Psoas muscle (tissue), 8 donors: ENCODE measurements around the gene PHLDA3. TPM values are rescaled to one million over a fixed set of nuclear protein-coding genes. Genes with fewer than 3 reads are reported as not detected.
A peak's percentile ranks its signal among the peaks of the same experiment; 100 is the strongest.

ENCODE experiments used
- ATAC-seq, 4 donors: fragments of 200-7000 bp; cut with Tn5 transposase; one replicate each; pipeline ENCODE4 v1.9.1; 2020; ENCODE audit warnings: moderate library complexity in 3 of 4, mild to moderate bottlenecking in 2 of 4
- DNase-seq, 2 donors: peaks; one replicate each; pipeline ENCODE4 v3.0.0-alpha.2; 2020
- H3K27ac ChIP-seq: fragments of 200-600 bp; one replicate; pipeline ENCODE4 v1.8.0; 2022
- H3K27me3 ChIP-seq, 3 donors: fragments of 200-600 bp in 1 of 3; one replicate each; pipeline versions ENCODE4 v1.6.1 to v1.8.0; 2013 to 2022; ENCODE audit warnings: low read length in 2 of 3, mild to moderate bottlenecking in 2 of 3, moderate library complexity in 1 of 3; ENCODE audit not compliant: insufficient read depth in 3 of 3
- H3K36me3 ChIP-seq, 2 donors: fragments of 200-600 bp in 1 of 2; one replicate each; pipeline versions ENCODE4 v1.6.1 to v1.8.0; 2013 to 2022; ENCODE audit warnings: low read depth in 1 of 2, mild to moderate bottlenecking in 1 of 2, moderate library complexity in 1 of 2; ENCODE audit not compliant: insufficient read depth in 1 of 2
- H3K4me1 ChIP-seq: fragments of 200-600 bp; one replicate; pipeline ENCODE4 v1.8.0; 2022
- H3K4me3 ChIP-seq: fragments of 200-600 bp; one replicate; pipeline ENCODE4 v1.8.0; 2022; ENCODE audit warnings: mild to moderate bottlenecking
- H3K9me3 ChIP-seq: fragments of 200-600 bp; one replicate; pipeline ENCODE4 v1.8.0; 2022
- CTCF ChIP-seq: fragments of 200-600 bp; IDR thresholded peaks from one replicate; pipeline ENCODE4 v1.8.0; 2022; ENCODE audit warnings: antibody characterized with exemption
- WGBS, 3 donors: extraction: QIAGEN DNeasy Blood & Tissue Kit; methylation state at CpG; one replicate each; pipeline versions ENCODE4 v1.1.6 to v1.1.7; 2013; 5-methylcytosine and 5-hydroxymethylcytosine counted together
- intact Hi-C, 2 donors: fragments of 100-400 bp; cut with DNase I; formaldehyde crosslinking; loops; one replicate each; pipeline versions ENCODE4 v1.11.0 to v1.14.2; 2022
- polyA plus RNA-seq, 3 donors: library from polyadenylated mRNA; stranded (reverse); fragments of 200-250 nt; gene quantifications; one replicate each; pipeline ENCODE4 v1.2.3, GENCODE V29; 2013
- total RNA-seq, 4 donors: library from RNA; stranded (reverse); fragmentation: NEBNext Ultra II Directional in 2 of 4; extraction: Animal tissue kit (Norgen Biotek cat#: 25700) in 2 of 4; gene quantifications; one replicate each; pipeline versions ENCODE4 v1.2.1 to v1.2.4, GENCODE V29; 2021 to 2023
- donor health status: healthy with polysubstance abuse.
- donor health status: DM: no; HTN: no; CAD: no; lungs with moderate emphysema.
- donor health status: Bipolar disorder and iron deficiency.
- donor health status: healthy.
- donor health status: DM: yes; HTN: yes; CAD: no.
- donor health status: DM: no; HTN: no; CAD: no.
- donor health status: DM: no; HTN: no; CAD: no.
- donor health status: DM: yes; HTN: yes; CAD: no.

Gene PHLDA3
- total and polyA plus RNA-seq, 7 donors, result 41.8 to 116 (median 62.4) TPM

GRCh38 chr1:201445310-201445709 lies 23.7 kb downstream of the PHLDA3 start:
- TF ChIP-seq CTCF, result no peak
- ATAC-seq (no peak), DNase-seq (no peak)
- Histone ChIP-seq H3K27me3 (no peaks in the 10 kb centered on the region), H3K9me3 (no peaks in the 10 kb centered on the region), H3K4me1 (peaks cover 13% of the 10 kb centered on the region), H3K36me3 (no peaks in the 10 kb centered on the region), H3K4me3 (no peak overlapping the region), H3K27ac (no peak overlapping the region)
- intact Hi-C loops, result loop anchor here in 1 of 2 donors (5.0 kb wide), 1 partner anchor 37 kb away; no protein-coding TSS in a partner anchor
- 93 to 98% (median 93%) methylated on average over 6 of the region's 6 CpGs for WGBS, 3 donors

GRCh38 chr1:201444792-201445191 lies 24.2 kb downstream of the PHLDA3 start:
- ATAC-seq (no peak), DNase-seq (no peak)
- TF ChIP-seq CTCF, result no peak
- no peak overlapping the region for H3K27ac ChIP-seq
- H3K4me1 ChIP-seq, result peaks cover 12% of the 10 kb centered on the region
- H3K36me3 ChIP-seq, result no peaks in the 10 kb centered on the region
- 85 to 92% (median 92%) methylated on average over 4 of the region's 4 CpGs for WGBS, 3 donors
- no peaks in the 10 kb centered on the region for H3K27me3 ChIP-seq
- no peak overlapping the region for H3K4me3 ChIP-seq
- no peaks in the 10 kb centered on the region for H3K9me3 ChIP-seq
- intact Hi-C loops, result loop anchor here in 1 of 2 donors (5.0 kb wide), 1 partner anchor 38 kb away; no protein-coding TSS in a partner anchor

GRCh38 chr1:201443747-201444146 lies 25.2 kb downstream of the PHLDA3 start:
- no peak for ATAC-seq
- Histone ChIP-seq H3K9me3 (no peaks in the 10 kb centered on the region), H3K27ac (no peak overlapping the region), H3K4me1 (peaks cover 8% of the 10 kb centered on the region), H3K4me3 (no peak overlapping the region), H3K36me3 (no peaks in the 10 kb centered on the region), H3K27me3 (no peaks in the 10 kb centered on the region)
- intact Hi-C loops, result no loop called here
- no peak for TF ChIP-seq CTCF
- DNase-seq, result no peak
- 88 to 93% (median 93%) methylated on average over 7 of the region's 7 CpGs for WGBS, 3 donors

- intact Hi-C loops, result no loop called here
- Histone ChIP-seq H3K4me3 (no peak overlapping the region), H3K9me3 (no peaks in the 10 kb centered on the region), H3K27ac (no peak overlapping the region), H3K36me3 (no peaks in the 10 kb centered on the region), H3K4me1 (peaks cover 5% of the 10 kb centered on the region), H3K27me3 (no peaks in the 10 kb centered on the region)
- DNase-seq (no peak), ATAC-seq (no peak)
- TF ChIP-seq CTCF, result no peak
- WGBS, 3 donors, result 74 to 84% (median 81%) methylated on average over 3 of the region's 3 CpGs
Measured at GRCh38 chr1:201436969-201437368, 32.0 kb downstream of the PHLDA3 start.

- TF ChIP-seq CTCF, result no peak
- ATAC-seq, result peak; percentile 29 to 62 (median 38)
Measured at GRCh38 chr1:201436393-201436792, 32.6 kb downstream of the PHLDA3 start.

More at GRCh38 chr1:201436393-201436792, 32.6 kb downstream of the PHLDA3 start:
- peaks cover 5% of the 10 kb centered on the region for H3K4me1 ChIP-seq
- H3K27ac ChIP-seq, result no peak overlapping the region
- no peak for DNase-seq
- H3K9me3 ChIP-seq, result no peaks in the 10 kb centered on the region
- H3K27me3 ChIP-seq, result no peaks in the 10 kb centered on the region
- no peak overlapping the region for H3K4me3 ChIP-seq
- 60 to 70% (median 66%) methylated on average over 6 of the region's 6 CpGs for WGBS, 3 donors
- H3K36me3 ChIP-seq, result no peaks in the 10 kb centered on the region
- intact Hi-C loops, result no loop called here
